ENCODE results near the gene YAE1. TPM values are rescaled to one million over a fixed set of nuclear protein-coding genes. Genes with fewer than 3 reads are reported as not detected.

YAE1 gene
- total RNA-seq, 2 donors from 2014 or later: 11.9 to 19.9 TPM

- Histone ChIP-seq H3K4me1 (ENCODE audit: control insufficient read depth in 1 of 2, low read depth in 2 of 2) (no peaks in the 10 kb centered on the region), H3K9me3 (no peaks in the 10 kb centered on the region), H3K4me3 (no peak overlapping the region), H3K27me3 (replicated peaks; ENCODE audit: insufficient read depth) (no peaks in the 10 kb centered on the region), H3K27ac (no peak overlapping the region), H3K36me3 (no peaks in the 10 kb centered on the region)
- TF ChIP-seq CTCF (IDR thresholded peaks at IDR 0.05): no peak
- ATAC-seq (ENCODE audit: insufficient number of reproducible peaks, low FRiP score, low read depth): no peak
- no peak for DNase-seq (ENCODE audit: low spot score)
These were observed 38.9 kb upstream of the YAE1 start for GRCh38 chr7:39527296-39527695.

DNA sequence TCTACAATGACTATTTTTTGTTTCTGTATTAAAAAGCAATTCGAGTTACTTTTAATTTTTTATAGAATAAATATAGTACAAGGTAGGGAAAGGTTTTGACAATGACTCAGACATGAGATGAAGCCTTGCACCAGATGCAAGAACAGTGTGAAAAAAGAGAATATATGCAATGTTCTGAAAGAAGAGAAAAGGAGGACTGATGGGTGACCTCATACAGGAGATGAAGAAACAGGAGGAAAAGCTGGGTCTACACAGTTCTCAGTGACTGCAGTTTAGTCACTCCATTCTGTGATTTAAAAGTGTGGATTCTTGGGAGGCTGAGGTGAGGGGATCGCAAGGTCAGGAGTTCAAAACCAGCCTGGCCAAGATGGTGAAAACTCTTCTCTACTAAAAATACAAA, 38.3 kb upstream of the YAE1 start:
- Histone ChIP-seq H3K9me3 (no peaks in the 10 kb centered on the region), H3K4me3 (no peak overlapping the region), H3K27ac (no peak overlapping the region), H3K27me3 (replicated peaks; ENCODE audit: insufficient read depth) (no peaks in the 10 kb centered on the region), H3K36me3 (no peaks in the 10 kb centered on the region), H3K4me1 (ENCODE audit: control insufficient read depth in 1 of 2, low read depth in 2 of 2) (no peaks in the 10 kb centered on the region)
- no peak for ATAC-seq (ENCODE audit: insufficient number of reproducible peaks, low FRiP score, low read depth)
- no peak for TF ChIP-seq CTCF (IDR thresholded peaks at IDR 0.05)
- no peak for DNase-seq (ENCODE audit: low spot score)

DNA sequence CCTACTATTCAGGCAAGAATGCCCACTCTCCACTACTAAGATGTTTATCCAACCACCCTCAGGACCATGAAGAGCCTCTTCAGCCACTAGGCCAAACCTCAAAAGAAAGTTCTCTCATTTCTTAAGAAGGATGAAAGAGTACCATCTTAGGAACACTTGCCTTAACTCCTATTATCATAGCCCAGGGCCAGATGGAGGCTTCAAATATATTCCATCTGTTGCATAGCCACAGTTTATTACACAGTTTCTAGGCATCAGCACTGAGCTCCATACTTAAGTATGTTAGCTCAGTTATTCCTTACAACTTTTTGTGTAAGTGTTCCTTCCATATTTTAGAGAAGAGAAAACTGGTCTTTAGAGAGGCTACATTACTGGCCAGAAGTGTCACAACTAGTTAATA, 37.4 kb upstream of the YAE1 start:
- H3K36me3 ChIP-seq: no peaks in the 10 kb centered on the region
- no peak for TF ChIP-seq CTCF (IDR thresholded peaks at IDR 0.05)
- H3K4me1 ChIP-seq (ENCODE audit: control insufficient read depth in 1 of 2, low read depth in 2 of 2): no peaks in the 10 kb centered on the region
- no peak overlapping the region for H3K27ac ChIP-seq
- no peaks in the 10 kb centered on the region for H3K27me3 ChIP-seq (replicated peaks; ENCODE audit: insufficient read depth)
- no peaks in the 10 kb centered on the region for H3K9me3 ChIP-seq
- H3K4me3 ChIP-seq: no peak overlapping the region
- DNase-seq (ENCODE audit: low spot score) (no peak), ATAC-seq (ENCODE audit: insufficient number of reproducible peaks, low FRiP score, low read depth) (no peak)

- no peak overlapping the region for H3K27ac ChIP-seq
- H3K4me1 ChIP-seq (ENCODE audit: control insufficient read depth in 1 of 2, low read depth in 2 of 2): no peaks in the 10 kb centered on the region
- no peaks in the 10 kb centered on the region for H3K36me3 ChIP-seq
- TF ChIP-seq CTCF (IDR thresholded peaks at IDR 0.05): no peak
- H3K9me3 ChIP-seq: no peaks in the 10 kb centered on the region
- ATAC-seq (ENCODE audit: insufficient number of reproducible peaks, low FRiP score, low read depth): no peak
- no peaks in the 10 kb centered on the region for H3K27me3 ChIP-seq (replicated peaks; ENCODE audit: insufficient read depth)
- H3K4me3 ChIP-seq: no peak overlapping the region
- no peak for DNase-seq (ENCODE audit: low spot score)
These were observed 36.6 kb upstream of the YAE1 start for GRCh38 chr7:39529582-39529981.

GRCh38 chr7:39530971-39531370, 35.2 kb upstream of the YAE1 start:
- no peaks in the 10 kb centered on the region for H3K9me3 ChIP-seq
- no peak for TF ChIP-seq CTCF (IDR thresholded peaks at IDR 0.05)
- no peak for DNase-seq (ENCODE audit: low spot score)
- no peaks in the 10 kb centered on the region for H3K27me3 ChIP-seq (replicated peaks; ENCODE audit: insufficient read depth)
- H3K36me3 ChIP-seq: no peaks in the 10 kb centered on the region
- H3K4me1 ChIP-seq (ENCODE audit: control insufficient read depth in 1 of 2, low read depth in 2 of 2): no peaks in the 10 kb centered on the region
- H3K4me3 ChIP-seq: no peak overlapping the region
- H3K27ac ChIP-seq: no peak overlapping the region
- ATAC-seq (ENCODE audit: insufficient number of reproducible peaks, low FRiP score, low read depth): no peak

All from thoracic aorta (tissue), 2 donors.